HEK293 (cell line): Measurements from ENCODE around the gene TKT.
A peak's percentile ranks its signal among the peaks of the same experiment; 100 is the strongest.

Experiments
- CTCF ChIA-PET: fragments of 350-600 bp; formaldehyde crosslinking; extraction: SDS; loops from one replicate; lab custom pipeline; 2021; ENCODE audit warnings: antibody characterized with exemption; lab: Yijun Ruan, JAX
- POLR2A ChIA-PET: fragments of 300-600 bp; formaldehyde crosslinking; extraction: SDS; loops from one replicate; lab custom pipeline; 2020; ENCODE audit warnings: antibody characterized with exemption, inconsistent platforms; lab: Yijun Ruan, JAX
- H3K27ac ChIP-seq: fragments of 200-500 bp; sonication (Bioruptor generic); 2 replicates; pipeline ENCODE4 v1.5.1; 2014; ENCODE audit warnings: low read depth, low read length, control low read depth, inconsistent platforms; ENCODE audit errors: extremely low read depth
- H3K36me3 ChIP-seq, 2 experiments: fragments of 200-500 bp in 1 of 2; sonication (Bioruptor generic) in 1 of 2; 1 replicate in 1 of 2; 2 replicates in 1 of 2; pipeline ENCODE4 v1.5.1; 2014 to 2017; ENCODE audit warnings: inconsistent platforms in 2 of 2, low read length in 2 of 2; ENCODE audit not compliant: control insufficient read depth in 2 of 2, insufficient read depth in 1 of 2
- H3K4me1 ChIP-seq: fragments of 200-500 bp; sonication (Bioruptor generic); 2 replicates; pipeline ENCODE4 v1.5.1; 2014; ENCODE audit warnings: mild to moderate bottlenecking, low read length, inconsistent platforms; ENCODE audit not compliant: control insufficient read depth, insufficient read depth
- H3K4me3 ChIP-seq: 2 replicates; pipeline ENCODE4 v1.5.1; 2011; ENCODE audit warnings: low read depth, mild to moderate bottlenecking, control low read depth, low read length, moderate library complexity
- H3K9me3 ChIP-seq: fragments of 200-500 bp; sonication (Bioruptor generic); 2 replicates; pipeline ENCODE4 v1.5.1; 2014; ENCODE audit warnings: low read depth, low read length, inconsistent platforms; ENCODE audit not compliant: control insufficient read depth, insufficient read depth
- HOXC10 ChIP-seq: sonication (generic); formaldehyde crosslinking; IDR thresholded peaks from 2 replicates; pipeline ENCODE4 v1.8.1; 2023; ENCODE audit warnings: mild to moderate bottlenecking, missing genetic modification reagents
- PRDM1 ChIP-seq: fragments of 450-650 bp; formaldehyde crosslinking; IDR thresholded peaks from 2 replicates; pipeline ENCODE4; 2016; ENCODE audit warnings: missing biosample characterization, missing genetic modification characterization
- SP7 ChIP-seq: fragments of 450-650 bp; formaldehyde crosslinking; IDR thresholded peaks from 2 replicates; pipeline ENCODE4 v1.5.1; 2016; ENCODE audit warnings: missing biosample characterization, missing genetic modification characterization
- ZBTB17 ChIP-seq: fragments of 450-650 bp; formaldehyde crosslinking; IDR thresholded peaks from 2 replicates; pipeline ENCODE4 v1.5.1; 2016; ENCODE audit warnings: missing biosample characterization, missing genetic modification characterization
- ZBTB26 ChIP-seq: fragments of 450-650 bp; formaldehyde crosslinking; optimal IDR thresholded peaks from 2 replicates; pipeline ENCODE3; 2016; ENCODE audit warnings: missing biosample characterization, mild to moderate bottlenecking, missing genetic modification characterization
- ZBTB48 ChIP-seq: fragments of 450-650 bp; formaldehyde crosslinking; IDR thresholded peaks from 2 replicates; pipeline ENCODE4 v1.5.1; 2016; ENCODE audit warnings: missing biosample characterization, missing genetic modification characterization
- ZFP3 ChIP-seq: fragments of 450-650 bp; formaldehyde crosslinking; IDR thresholded peaks from 2 replicates; pipeline ENCODE4 v1.5.1; 2016; ENCODE audit warnings: low read depth, missing biosample characterization, missing genetic modification characterization
- ZFP69B ChIP-seq: fragments of 450-650 bp; formaldehyde crosslinking; IDR thresholded peaks from 2 replicates; pipeline ENCODE4 v1.5.1; 2016; ENCODE audit warnings: missing biosample characterization, missing genetic modification characterization
- ZNF132 ChIP-seq: fragments of 450-650 bp; formaldehyde crosslinking; IDR thresholded peaks from 2 replicates; pipeline ENCODE4 v1.5.1; 2017; ENCODE audit warnings: missing biosample characterization, missing genetic modification characterization, borderline replicate concordance
- ZNF138 ChIP-seq: fragments of 450-650 bp; formaldehyde crosslinking; IDR thresholded peaks from 2 replicates; pipeline ENCODE4 v1.5.1; 2016; ENCODE audit warnings: missing biosample characterization, missing genetic modification characterization, borderline replicate concordance
- ZNF146 ChIP-seq: fragments of 450-650 bp; formaldehyde crosslinking; IDR thresholded peaks from 2 replicates; pipeline ENCODE4 v1.5.1; 2016; ENCODE audit warnings: missing biosample characterization, missing genetic modification characterization
- ZNF2 ChIP-seq: fragments of 450-650 bp; formaldehyde crosslinking; IDR thresholded peaks from 2 replicates; pipeline ENCODE4 v1.5.1; 2016; ENCODE audit warnings: missing biosample characterization, missing genetic modification characterization
- ZNF202 ChIP-seq: fragments of 450-650 bp; formaldehyde crosslinking; IDR thresholded peaks from 2 replicates; pipeline ENCODE4 v1.5.1; 2016; ENCODE audit warnings: missing biosample characterization, missing genetic modification characterization, borderline replicate concordance
- ZNF274 ChIP-seq, 2 experiments: fragments of 200-500 bp in 1 of 2; fragments of 450-650 bp in 1 of 2; sonication (Bioruptor generic) in 1 of 2; formaldehyde crosslinking in 1 of 2; IDR thresholded peaks; 2 replicates each; pipeline versions ENCODE4 v1.5.1 to v1.6.1; 2014 to 2016; ENCODE audit warnings: borderline replicate concordance in 1 of 2, inconsistent platforms in 1 of 2, low read length in 1 of 2, missing biosample characterization in 1 of 2, missing genetic modification characterization in 1 of 2
- ZNF292 ChIP-seq: fragments of 450-650 bp; formaldehyde crosslinking; IDR thresholded peaks from 2 replicates; pipeline ENCODE4 v1.5.1; 2016; ENCODE audit warnings: low read depth, missing biosample characterization, missing genetic modification characterization, borderline replicate concordance
- ZNF391 ChIP-seq: fragments of 450-650 bp; formaldehyde crosslinking; IDR thresholded peaks from 2 replicates; pipeline ENCODE4 v1.5.1; 2016; ENCODE audit warnings: low read depth, missing biosample characterization, missing genetic modification characterization, borderline replicate concordance
- ZNF423 ChIP-seq: fragments of 450-650 bp; formaldehyde crosslinking; IDR thresholded peaks from 2 replicates; pipeline ENCODE4 v1.5.1; 2016; ENCODE audit warnings: missing biosample characterization, missing genetic modification characterization
- ZNF544 ChIP-seq: fragments of 450-650 bp; formaldehyde crosslinking; IDR thresholded peaks from 2 replicates; pipeline ENCODE4 v1.5.0; 2017; ENCODE audit warnings: missing biosample characterization, missing genetic modification characterization
- ZNF596 ChIP-seq: fragments of 450-650 bp; IDR thresholded peaks from 2 replicates; pipeline ENCODE4 v1.5.0; 2018; ENCODE audit warnings: missing biosample characterization, mild to moderate bottlenecking, missing genetic modification characterization, moderate library complexity
- ZNF610 ChIP-seq: fragments of 450-650 bp; formaldehyde crosslinking; IDR thresholded peaks from 2 replicates; pipeline ENCODE4 v1.5.1; 2016; ENCODE audit warnings: missing biosample characterization, missing genetic modification characterization, borderline replicate concordance
- ZNF658 ChIP-seq: fragments of 450-650 bp; formaldehyde crosslinking; IDR thresholded peaks from 2 replicates; pipeline ENCODE4; 2016; ENCODE audit warnings: missing biosample characterization, missing genetic modification characterization
- ZNF660 ChIP-seq: fragments of 450-650 bp; IDR thresholded peaks from 2 replicates; pipeline ENCODE4 v1.5.1; 2018; ENCODE audit warnings: missing biosample characterization, mild to moderate bottlenecking, missing genetic modification characterization
- ZNF776 ChIP-seq: fragments of 450-650 bp; formaldehyde crosslinking; IDR thresholded peaks from 2 replicates; pipeline ENCODE4 v1.5.0; 2017; ENCODE audit warnings: missing biosample characterization, missing genetic modification characterization, borderline replicate concordance
- ZNF792 ChIP-seq: fragments of 450-650 bp; formaldehyde crosslinking; IDR thresholded peaks from 2 replicates; pipeline ENCODE4 v1.5.1; 2016; ENCODE audit warnings: missing biosample characterization, missing genetic modification characterization
- TF ChIP-seq, protein P1 (sequence below): fragments of 450-650 bp; formaldehyde crosslinking; IDR thresholded peaks from 2 replicates; pipeline ENCODE4 v1.5.1; 2017; ENCODE audit warnings: missing biosample characterization, missing genetic modification characterization

Gene TKT

GRCh38 chr3:53250453-53250852 is 5.4 kb downstream of the TKT start:
- no peak overlapping the region for H3K4me3 ChIP-seq
- CTCF ChIA-PET: no interaction called here

GRCh38 chr3:53248161-53248560 is 7.7 kb downstream of the TKT start:
- H3K4me3 ChIP-seq: no peak overlapping the region
- no peak overlapping the region for H3K27ac ChIP-seq
- POLR2A ChIA-PET: no interaction called here
- H3K9me3 ChIP-seq: no peaks in the 10 kb centered on the region
- H3K4me1 ChIP-seq: peaks cover 5% of the 10 kb centered on the region; the same call in 1 of the 2 replicates
- CTCF ChIA-PET: interaction anchor here (1.6 kb wide), 1 partner anchor 28 kb away, joined by 4 read pairs; no protein-coding TSS in a partner anchor
- TF ChIP-seq, protein P1, sequence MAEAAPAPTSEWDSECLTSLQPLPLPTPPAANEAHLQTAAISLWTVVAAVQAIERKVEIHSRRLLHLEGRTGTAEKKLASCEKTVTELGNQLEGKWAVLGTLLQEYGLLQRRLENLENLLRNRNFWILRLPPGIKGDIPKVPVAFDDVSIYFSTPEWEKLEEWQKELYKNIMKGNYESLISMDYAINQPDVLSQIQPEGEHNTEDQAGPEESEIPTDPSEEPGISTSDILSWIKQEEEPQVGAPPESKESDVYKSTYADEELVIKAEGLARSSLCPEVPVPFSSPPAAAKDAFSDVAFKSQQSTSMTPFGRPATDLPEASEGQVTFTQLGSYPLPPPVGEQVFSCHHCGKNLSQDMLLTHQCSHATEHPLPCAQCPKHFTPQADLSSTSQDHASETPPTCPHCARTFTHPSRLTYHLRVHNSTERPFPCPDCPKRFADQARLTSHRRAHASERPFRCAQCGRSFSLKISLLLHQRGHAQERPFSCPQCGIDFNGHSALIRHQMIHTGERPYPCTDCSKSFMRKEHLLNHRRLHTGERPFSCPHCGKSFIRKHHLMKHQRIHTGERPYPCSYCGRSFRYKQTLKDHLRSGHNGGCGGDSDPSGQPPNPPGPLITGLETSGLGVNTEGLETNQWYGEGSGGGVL: no peak
- TF ChIP-seq ZNF596 (tag by site-specific recombination) (no peak), ZNF2 (tag by site-specific recombination) (no peak), ZFP69B (tag by site-specific recombination) (no peak), ZNF292 (tag by site-specific recombination) (no peak), ZNF146 (tag by site-specific recombination) (no peak), ZNF132 (tag by site-specific recombination) (no peak)
- peaks cover 0 to 15% of the 10 kb centered on the region in 2 experiments; a peak in 2 of 3 replicates for H3K36me3 ChIP-seq

More at GRCh38 chr3:53250453-53250852, 5.4 kb downstream of the TKT start:
- Histone ChIP-seq H3K27ac (no peak overlapping the region), H3K9me3 (no peaks in the 10 kb centered on the region), H3K36me3 (peaks cover 0 to 20% of the 10 kb centered on the region in 2 experiments; a peak in 2 of 3 replicates), H3K4me1 (0 out of 2 replicates have a peak, but pooled peaks cover 2% of the 10 kb centered on the region)
- peak; percentile 69; the same call in 1 of the 2 replicates for TF ChIP-seq ZBTB17 (tag by site-specific recombination)
- TF ChIP-seq ZBTB26 (tag by site-specific recombination): no peak
- POLR2A ChIA-PET: no interaction called here

DNA sequence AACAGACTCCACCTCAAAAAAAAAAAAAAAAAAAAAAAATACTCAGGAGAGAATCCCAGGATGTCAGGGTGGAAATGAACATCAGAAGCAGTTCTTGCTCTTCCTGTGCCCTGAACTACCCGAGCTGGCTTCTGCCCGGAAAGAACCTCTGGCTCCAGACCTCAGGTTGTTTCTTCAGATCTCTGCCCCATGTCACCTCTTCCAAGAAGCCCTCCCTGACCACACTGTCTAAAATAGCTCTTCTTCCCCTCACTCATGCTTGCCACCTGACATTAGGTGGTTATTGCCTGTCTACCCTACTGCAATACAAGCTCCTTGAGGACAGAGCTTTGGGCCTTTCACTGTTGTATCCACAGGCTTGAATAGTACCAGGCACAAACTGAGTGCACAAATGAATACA is 8.2 kb downstream of the TKT start:
- POLR2A ChIA-PET: no interaction called here
- TF ChIP-seq ZNF776 (tag by site-specific recombination): no peak
- no peak for TF ChIP-seq ZBTB48
- TF ChIP-seq ZNF274 (IDR thresholded peaks at IDR 0.05; ENCODE audit: low read length): no peak
- TF ChIP-seq ZNF274 (tag by site-specific recombination; IDR thresholded peaks at IDR 0.05; ENCODE audit: borderline replicate concordance): no peak
- no peak for TF ChIP-seq PRDM1 (tag by site-specific recombination)
- TF ChIP-seq, all 188 proteins: peak for 0
- H3K27ac ChIP-seq: no peak overlapping the region
- peaks cover 0 to 15% of the 10 kb centered on the region in 2 experiments; a peak in 2 of 3 replicates for H3K36me3 ChIP-seq
- H3K4me1 ChIP-seq: peaks cover 5% of the 10 kb centered on the region; the same call in 1 of the 2 replicates
- H3K4me3 ChIP-seq: no peak overlapping the region
- no peaks in the 10 kb centered on the region for H3K9me3 ChIP-seq
- CTCF ChIA-PET: no interaction called here

- ChIA-PET CTCF (interaction anchor here (1.2 kb wide), 1 partner anchor 41 kb away, joined by 3 read pairs; no protein-coding TSS in a partner anchor), POLR2A (interaction anchor here (0.9 kb wide), 1 partner anchor 10 kb away, joined by 3 read pairs; no protein-coding TSS in a partner anchor)
- Histone ChIP-seq H3K27ac (no peak overlapping the region), H3K4me1 (peaks cover 3% of the 10 kb centered on the region; the same call in 1 of the 2 replicates), H3K4me3 (no peak overlapping the region), H3K36me3 (peaks cover 0 to 40% of the 10 kb centered on the region in 2 experiments; a peak in 2 of 3 replicates), H3K9me3 (no peaks in the 10 kb centered on the region)
- TF ChIP-seq HOXC10: no peak
- no peak for TF ChIP-seq ZNF792 (tag by site-specific recombination)
- no peak for TF ChIP-seq ZNF202 (tag by site-specific recombination)
- no peak for TF ChIP-seq ZNF660 (tag by site-specific recombination)
- TF ChIP-seq ZNF391 (tag by site-specific recombination): no peak
- no peak for TF ChIP-seq ZNF610
- no peak for TF ChIP-seq ZFP3 (tag by site-specific recombination)
- TF ChIP-seq ZNF423 (tag by site-specific recombination): no peak
- no peak for TF ChIP-seq ZNF658 (tag by site-specific recombination)
- no peak for TF ChIP-seq SP7 (tag by site-specific recombination)
- no peak for TF ChIP-seq PRDM1 (tag by site-specific recombination)
- TF ChIP-seq ZNF138 (tag by site-specific recombination): no peak
- no peak for TF ChIP-seq ZNF544 (tag by site-specific recombination)
Observed at GRCh38 chr3:53244271-53244670, 11.6 kb downstream of the TKT start.
